ENCODE results near the gene DECR2. TPM values are rescaled to one million over a fixed set of nuclear protein-coding genes. Genes with fewer than 3 reads are reported as not detected.

The DECR2 gene
- total and polyA plus RNA-seq, 4 donors: 42.2 to 210 (median 126) TPM

GRCh38 chr16:445566-445965 is 43.9 kb downstream of the DECR2 start:
- 95% methylated on average over 4 of the region's 4 CpGs for WGBS
- no peak overlapping the region for H3K9ac ChIP-seq (ENCODE audit: low read depth in 1 of 2, low read length in 2 of 2)
- TF ChIP-seq SP1 (IDR thresholded peaks at IDR 0.05) (no peak), NR2F2 (IDR thresholded peaks at IDR 0.05) (no peak), CTCF (IDR thresholded peaks at IDR 0.05; ENCODE audit: low read depth, low read length, missing input control) (no peak), RXRA (IDR thresholded peaks at IDR 0.05) (no peak), JUND (IDR thresholded peaks at IDR 0.05) (no peak), GABPA (IDR thresholded peaks at IDR 0.05 in 1 of 2, conservative IDR thresholded peaks at IDR 0.05 in 1 of 2) (no peak), TAF1 (conservative IDR thresholded peaks at IDR 0.05) (no peak), HNF4A (conservative IDR thresholded peaks at IDR 0.05) (no peak), FOXA2 (IDR thresholded peaks at IDR 0.05) (no peak), YY1 (IDR thresholded peaks at IDR 0.05) (no peak), ZBTB33 (IDR thresholded peaks at IDR 0.05) (no peak), HNF4G (IDR thresholded peaks at IDR 0.05) (no peak), REST (IDR thresholded peaks at IDR 0.05) (no peak), FOXA1 (IDR thresholded peaks at IDR 0.05) (no peak), RAD21 (IDR thresholded peaks at IDR 0.05) (no peak), EGR1 (IDR thresholded peaks at IDR 0.05; ENCODE audit: low read depth in 2 of 2) (no peak), ATF3 (IDR thresholded peaks at IDR 0.05) (no peak), MAX (IDR thresholded peaks at IDR 0.05) (no peak)
- H3K36me3 ChIP-seq (ENCODE audit: control insufficient read depth in 4 of 4, insufficient read depth in 3 of 4, low read depth in 1 of 4, low read length in 3 of 4): no peaks in the 10 kb centered on the region
- DNase-seq (ENCODE audit: low spot score): no peak
- H3K4me3 ChIP-seq (ENCODE audit: low read depth in 1 of 3, low read length in 3 of 3): no peak overlapping the region
- H3K4me1 ChIP-seq (ENCODE audit: control insufficient read depth in 4 of 4, insufficient read depth in 4 of 4, low read length in 3 of 4): no peaks in the 10 kb centered on the region
- H3K9me3 ChIP-seq (ENCODE audit: control insufficient read depth in 4 of 4, low read length in 3 of 4): no peaks in the 10 kb centered on the region
- no peak overlapping the region for H3K27ac ChIP-seq (ENCODE audit: low read depth in 1 of 2, low read length in 2 of 2)
- H3K27me3 ChIP-seq (ENCODE audit: control insufficient read depth in 4 of 4, insufficient read depth in 4 of 4, low read length in 3 of 4): no peaks in the 10 kb centered on the region

Data from liver (tissue), 9 donors.